OCI-LY7 (cell line): ENCODE data around the gene CAPN10. TPM values are rescaled to one million over a fixed set of nuclear protein-coding genes. Genes with fewer than 3 reads are reported as not detected.

Experiments used
- BruUV-seq: library from RNA; stranded (reverse); fragments of 400-500 nt; replicated peaks from 2 replicates; lab custom pipeline; 2021; lab: Mats Ljungman, UMichigan
- CTCF ChIA-PET: fragments of 300-600 bp; sonication (Branson Sonifier 250); formaldehyde crosslinking; loops from one replicate; lab custom pipeline; 2022; ENCODE audit warnings: antibody characterized with exemption; ENCODE audit not compliant: unreplicated experiment; lab: Charles Lee
- POLR2A ChIA-PET: fragments of 300-600 bp; sonication (Branson Sonifier 250); formaldehyde crosslinking; loops from one replicate; lab custom pipeline; 2022; ENCODE audit warnings: antibody characterized with exemption; lab: Charles Lee
- DNase-seq: peaks from one replicate; pipeline ENCODE4 v3.0.0-alpha.2; 2015; ENCODE audit warnings: low spot score
- H2AFZ ChIP-seq: fragments of 200-600 bp; sonication (generic), shearing (Covaris generic); 2 replicates; pipeline ENCODE4 v1.6.1; 2014; ENCODE audit warnings: mild to moderate bottlenecking, antibody characterized with exemption, low read length, moderate library complexity
- H3K27ac ChIP-seq: fragments of 200-600 bp; sonication (generic); 2 replicates; pipeline ENCODE4 v1.5.1; 2014; ENCODE audit warnings: mixed run types, low read depth, mild to moderate bottlenecking, moderate library complexity, low read length, inconsistent platforms; ENCODE audit not compliant: poor library complexity, severe bottlenecking
- H3K36me3 ChIP-seq: fragments of 200-600 bp; sonication (generic); 2 replicates; pipeline ENCODE4 v1.6.1; 2014; ENCODE audit warnings: mild to moderate bottlenecking, antibody characterized with exemption, low read length, moderate library complexity, mixed read lengths; ENCODE audit not compliant: insufficient read depth
- H3K4me1 ChIP-seq: fragments of 200-600 bp; sonication (generic); 2 replicates; pipeline ENCODE4 v1.5.1; 2014; ENCODE audit warnings: mild to moderate bottlenecking, low read length; ENCODE audit not compliant: insufficient read depth, poor library complexity, severe bottlenecking
- H3K4me2 ChIP-seq: fragments of 200-600 bp; sonication (generic); 2 replicates; pipeline ENCODE4 v1.6.1; 2014; ENCODE audit warnings: mild to moderate bottlenecking, low read length
- H3K4me3 ChIP-seq: fragments of 200-600 bp; sonication (generic); 2 replicates; pipeline ENCODE4 v1.5.1; 2014; ENCODE audit warnings: mild to moderate bottlenecking, low read depth, low read length; ENCODE audit not compliant: poor library complexity, severe bottlenecking
- H3K79me2 ChIP-seq: fragments of 200-600 bp; sonication (generic); 2 replicates; pipeline ENCODE4 v1.6.1; 2016; ENCODE audit warnings: low read depth, mild to moderate bottlenecking, low read length, moderate library complexity, mixed read lengths; ENCODE audit not compliant: insufficient read depth
- H3K9me2 ChIP-seq: fragments of 200-600 bp; sonication (generic); 2 replicates; pipeline ENCODE4 v1.6.1; 2016; ENCODE audit warnings: mild to moderate bottlenecking, low read length, mixed read lengths; ENCODE audit not compliant: insufficient read depth
- H3K9me3 ChIP-seq: fragments of 200-600 bp; sonication (generic); 2 replicates; pipeline ENCODE4 v1.6.1; 2014; ENCODE audit warnings: mild to moderate bottlenecking, mixed run types, low read length, mixed read lengths
- H4K20me1 ChIP-seq: fragments of 200-600 bp; sonication (generic); 2 replicates; pipeline ENCODE4 v1.6.1; 2014; ENCODE audit warnings: mild to moderate bottlenecking, antibody characterized with exemption, low read length, moderate library complexity, mixed read lengths; ENCODE audit not compliant: insufficient read depth
- EZH2phosphoT487 ChIP-seq: fragments of 200-600 bp; sonication (generic); IDR thresholded peaks from 2 replicates; pipeline ENCODE4 v1.6.1; 2018; ENCODE audit warnings: low read depth, borderline replicate concordance, mild to moderate bottlenecking, mixed run types, antibody characterized with exemption, low read length, moderate library complexity, mixed read lengths
- intact Hi-C: fragments of 100-400 bp; cut with micrococcal nuclease; formaldehyde crosslinking; loops from one replicate; pipeline ENCODE4 v1.10.0; 2022; ENCODE audit not compliant: unreplicated experiment
- total RNA-seq, 2 experiments: library from RNA; depleted of rRNA in 1 of 2; stranded (reverse); fragments of >200 nt in 1 of 2; shearing (Covaris generic) in 1 of 2; gene quantifications; 2 replicates each; pipeline ENCODE4 v1.2.3, GENCODE V29; 2014 to 2022
- TF ChIP-seq, protein P1 (sequence below): fragments of 200-600 bp; sonication (generic); conservative IDR thresholded peaks from 2 replicates; pipeline ENCODE4 v1.5.1; 2014; ENCODE audit warnings: mild to moderate bottlenecking, antibody characterized with exemption, low read length, moderate library complexity, mixed read lengths

CAPN10 gene
- total RNA-seq, 2 experiments from 2014 or later, result 70.6 to 78.1 TPM

DNA sequence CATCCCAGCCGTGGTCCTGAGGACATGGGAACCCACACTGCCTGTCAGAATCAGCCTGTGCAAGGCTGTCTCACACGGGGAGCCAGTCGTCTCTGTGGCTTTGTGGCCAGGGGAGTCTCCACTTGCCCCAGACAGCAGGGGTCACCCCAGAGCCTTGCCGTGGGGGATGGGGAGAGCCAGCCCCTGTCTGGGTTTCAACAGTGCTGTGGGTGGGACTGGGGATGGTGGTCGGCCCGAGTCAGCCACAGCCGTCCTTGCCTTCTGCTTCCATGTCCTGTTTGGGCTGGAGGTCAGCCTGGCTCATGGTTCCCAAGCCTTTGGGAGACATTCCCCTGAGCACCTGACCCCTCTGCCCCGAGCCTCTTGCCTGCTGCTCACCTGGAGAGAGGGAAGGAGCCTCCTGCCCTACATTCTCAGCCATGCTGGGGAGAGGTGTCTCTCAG, 58.3 kb downstream of the CAPN10 start:
- H3K9me3 ChIP-seq, result no peaks in the 10 kb centered on the region
- intact Hi-C loops, result no loop called here
- ChIA-PET POLR2A (no interaction called here), CTCF (no interaction called here)
- H4K20me1 ChIP-seq, result no peaks in the 10 kb centered on the region
- no peak for DNase-seq
- H3K36me3 ChIP-seq, result no peaks in the 10 kb centered on the region
- no TSS peak for BruUV-seq
- no peaks in the 10 kb centered on the region for H3K4me1 ChIP-seq
- no peak overlapping the region for H3K4me3 ChIP-seq
- no peaks in the 10 kb centered on the region for H3K9me2 ChIP-seq
- no peaks in the 10 kb centered on the region for H3K79me2 ChIP-seq
- H3K27ac ChIP-seq, result no peak overlapping the region
- no peak overlapping the region for H3K4me2 ChIP-seq
- no peak for TF ChIP-seq EZH2phosphoT487
- TF ChIP-seq, protein P1, sequence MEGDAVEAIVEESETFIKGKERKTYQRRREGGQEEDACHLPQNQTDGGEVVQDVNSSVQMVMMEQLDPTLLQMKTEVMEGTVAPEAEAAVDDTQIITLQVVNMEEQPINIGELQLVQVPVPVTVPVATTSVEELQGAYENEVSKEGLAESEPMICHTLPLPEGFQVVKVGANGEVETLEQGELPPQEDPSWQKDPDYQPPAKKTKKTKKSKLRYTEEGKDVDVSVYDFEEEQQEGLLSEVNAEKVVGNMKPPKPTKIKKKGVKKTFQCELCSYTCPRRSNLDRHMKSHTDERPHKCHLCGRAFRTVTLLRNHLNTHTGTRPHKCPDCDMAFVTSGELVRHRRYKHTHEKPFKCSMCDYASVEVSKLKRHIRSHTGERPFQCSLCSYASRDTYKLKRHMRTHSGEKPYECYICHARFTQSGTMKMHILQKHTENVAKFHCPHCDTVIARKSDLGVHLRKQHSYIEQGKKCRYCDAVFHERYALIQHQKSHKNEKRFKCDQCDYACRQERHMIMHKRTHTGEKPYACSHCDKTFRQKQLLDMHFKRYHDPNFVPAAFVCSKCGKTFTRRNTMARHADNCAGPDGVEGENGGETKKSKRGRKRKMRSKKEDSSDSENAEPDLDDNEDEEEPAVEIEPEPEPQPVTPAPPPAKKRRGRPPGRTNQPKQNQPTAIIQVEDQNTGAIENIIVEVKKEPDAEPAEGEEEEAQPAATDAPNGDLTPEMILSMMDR, result no peak
- H2AFZ ChIP-seq, result no peak overlapping the region

GRCh38 chr2:240645346-240645745, 58.8 kb downstream of the CAPN10 start:
- no peaks in the 10 kb centered on the region for H4K20me1 ChIP-seq
- intact Hi-C loops, result no loop called here
- TF ChIP-seq, protein P1, result no peak
- no peak for TF ChIP-seq EZH2phosphoT487
- CTCF ChIA-PET, result no interaction called here
- H3K4me3 ChIP-seq, result no peak overlapping the region
- H3K9me2 ChIP-seq, result no peaks in the 10 kb centered on the region
- H3K79me2 ChIP-seq, result no peaks in the 10 kb centered on the region
- no peak overlapping the region for H3K27ac ChIP-seq
- no peaks in the 10 kb centered on the region for H3K4me1 ChIP-seq
- no peak overlapping the region for H3K4me2 ChIP-seq
- H3K36me3 ChIP-seq, result no peaks in the 10 kb centered on the region
- no peak overlapping the region for H2AFZ ChIP-seq
- H3K9me3 ChIP-seq, result no peaks in the 10 kb centered on the region
- no TSS peak for BruUV-seq
- POLR2A ChIA-PET, result no interaction called here
- DNase-seq, result no peak

- Histone ChIP-seq H3K36me3 (no peaks in the 10 kb centered on the region), H2AFZ (no peak overlapping the region), H3K27ac (no peak overlapping the region), H3K4me3 (no peak overlapping the region), H4K20me1 (no peaks in the 10 kb centered on the region), H3K79me2 (no peaks in the 10 kb centered on the region), H3K4me1 (no peaks in the 10 kb centered on the region), H3K9me3 (no peaks in the 10 kb centered on the region), H3K4me2 (no peak overlapping the region), H3K9me2 (no peaks in the 10 kb centered on the region)
- no TSS peak for BruUV-seq
- TF ChIP-seq, protein P1, result no peak
- TF ChIP-seq EZH2phosphoT487, result no peak
- POLR2A ChIA-PET, result no interaction called here
- CTCF ChIA-PET, result no interaction called here
- no peak for DNase-seq
- intact Hi-C loops, result no loop called here
These were observed 59.3 kb downstream of the CAPN10 start for GRCh38 chr2:240645801-240646175.
